Islet of Langerhans (tissue), 1 donor: ENCODE data around the gene LAMC1.
A peak's percentile ranks its signal among the peaks of the same experiment; 100 is the strongest.

Experiments
- FAIRE-seq: peaks from one replicate; lab custom pipeline; 2011; peaks lifted over from hg19 to GRCh38; lab: Jason Lieb, UNC

The LAMC1 gene

GRCh38 chr1:183021405-183022201 is 1.6 kb upstream of the LAMC1 start:
- FAIRE-seq: no peak

- peak; percentile 82 for FAIRE-seq
Observed at GRCh38 chr1:183022202-183023145, 746 bp upstream of the LAMC1 start.

- no peak for FAIRE-seq
Observed at GRCh38 chr1:183023601-183024316, 539 bp downstream of the LAMC1 start.

GRCh38 chr1:183024317-183025009 is 1.2 kb downstream of the LAMC1 start:
- no peak for FAIRE-seq

- no peak for FAIRE-seq
Observed at GRCh38 chr1:183025010-183025337, 1.8 kb downstream of the LAMC1 start.

GRCh38 chr1:183025782-183026774 is 2.9 kb downstream of the LAMC1 start:
- FAIRE-seq: no peak

GRCh38 chr1:183027031-183027430 is 3.8 kb downstream of the LAMC1 start:
- no peak for FAIRE-seq

- FAIRE-seq: no peak
Observed at GRCh38 chr1:183027791-183028190, 4.6 kb downstream of the LAMC1 start.

GRCh38 chr1:183029591-183030000 is 6.4 kb downstream of the LAMC1 start:
- FAIRE-seq: no peak

- no peak for FAIRE-seq
Observed at GRCh38 chr1:183030053-183030452, 6.8 kb downstream of the LAMC1 start.

- FAIRE-seq: no peak
Observed at GRCh38 chr1:183032122-183032921, 9.1 kb downstream of the LAMC1 start.

GRCh38 chr1:183033205-183033604 is 10.0 kb downstream of the LAMC1 start:
- no peak for FAIRE-seq

GRCh38 chr1:183034682-183035081 is 11.5 kb downstream of the LAMC1 start:
- FAIRE-seq: no peak

- FAIRE-seq: no peak
Observed at GRCh38 chr1:183038333-183038866, 15.2 kb downstream of the LAMC1 start.

GRCh38 chr1:183038913-183039312 is 15.7 kb downstream of the LAMC1 start:
- FAIRE-seq: no peak

GRCh38 chr1:183039330-183039729 is 16.1 kb downstream of the LAMC1 start:
- FAIRE-seq: no peak

- FAIRE-seq: peak; percentile 55
Observed at GRCh38 chr1:183039985-183040447, 16.8 kb downstream of the LAMC1 start.

GRCh38 chr1:183040547-183040971 is 17.3 kb downstream of the LAMC1 start:
- no peak for FAIRE-seq

- no peak for FAIRE-seq
Observed at GRCh38 chr1:183043254-183043653, 20.0 kb downstream of the LAMC1 start.
